ENCODE results near the gene PTPRN2. TPM values are rescaled to one million over a fixed set of nuclear protein-coding genes. Genes with fewer than 3 reads are reported as not detected.

PTPRN2 gene
- total RNA-seq, 1 experiment from 2014 or later = 2.1 TPM

DNA sequence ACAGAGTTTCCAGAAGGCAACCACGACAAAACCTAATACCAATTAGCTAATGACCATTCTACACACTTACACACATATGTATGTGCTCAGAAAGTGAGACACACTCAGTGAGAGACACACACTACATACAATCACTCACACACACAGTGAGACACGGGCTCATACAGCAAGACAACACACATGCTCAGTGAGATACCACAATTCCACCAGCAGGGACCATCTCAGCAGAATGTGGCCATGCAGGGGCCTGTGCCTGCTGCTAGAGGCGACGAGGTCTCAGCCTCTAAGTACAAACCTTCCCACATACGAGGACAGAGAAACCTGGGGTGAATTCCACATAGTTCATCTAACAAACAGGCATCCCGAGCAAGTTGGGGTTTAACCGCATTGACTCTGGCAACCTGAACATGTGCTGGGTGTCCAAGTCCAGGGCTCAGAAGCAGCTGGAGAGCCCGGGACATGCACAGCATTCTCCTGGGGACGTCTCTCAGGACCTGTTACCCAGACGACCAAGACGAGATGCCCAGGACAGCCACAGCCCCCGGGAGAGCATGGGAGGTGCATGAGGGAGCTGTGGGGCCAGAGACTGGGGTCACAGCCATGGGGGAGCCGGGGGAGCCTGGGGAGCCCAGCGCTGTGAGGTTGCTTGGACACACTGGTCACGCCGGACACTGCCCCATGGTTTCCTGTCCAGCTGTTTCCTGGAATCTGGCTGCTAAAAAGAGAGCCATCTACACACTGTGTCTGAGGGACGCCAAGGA is 523.6 kb downstream of the PTPRN2 start (continued):
- TF ChIP-seq EZH2phosphoT487 (IDR thresholded peaks at IDR 0.05; ENCODE audit: borderline replicate concordance) = no peak
- no peak for TF ChIP-seq ELF1 (IDR thresholded peaks at IDR 0.05; ENCODE audit: borderline replicate concordance, low read depth)
- TF ChIP-seq SRF (IDR thresholded peaks at IDR 0.05; ENCODE audit: low read depth) = no peak
- no peak for TF ChIP-seq ZNF274 (IDR thresholded peaks at IDR 0.05; ENCODE audit: low read depth, low read length)
- TF ChIP-seq POLR2AphosphoS5 (IDR thresholded peaks at IDR 0.05; ENCODE audit: low read depth, low read length) = no peak
- no peak for TF ChIP-seq SIN3A (IDR thresholded peaks at IDR 0.05; ENCODE audit: low read depth)
- TF ChIP-seq JUND (IDR thresholded peaks at IDR 0.05) = no peak
- TF ChIP-seq POLR2A (IDR thresholded peaks at IDR 0.05; ENCODE audit: borderline replicate concordance, extremely low read depth, insufficient read depth, insufficient read length) = no peak

DNA sequence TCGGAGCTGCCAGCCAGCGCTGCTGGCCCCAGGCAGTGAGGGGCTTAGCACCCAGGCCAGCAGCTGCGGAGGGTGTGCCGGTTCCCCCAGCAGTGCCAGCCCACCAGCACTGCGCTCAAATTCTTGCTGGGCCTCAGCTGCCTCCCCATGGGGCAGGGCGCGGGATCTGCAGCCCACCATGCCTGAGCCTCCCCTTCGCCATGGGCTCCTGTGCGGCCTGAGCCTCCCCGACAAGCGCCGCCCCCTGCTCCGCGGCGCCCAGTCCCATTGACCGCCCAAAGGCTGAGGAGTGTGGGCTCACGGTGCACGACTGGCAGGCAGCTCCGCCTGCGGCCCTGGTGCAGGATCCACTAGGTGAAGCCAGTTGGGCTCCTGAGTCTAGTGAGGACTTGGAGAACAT is 525.0 kb downstream of the PTPRN2 start:
- H3K27ac ChIP-seq (ENCODE audit: low read depth, low read length) = no peak overlapping the region
- H3K4me3 ChIP-seq (replicated peaks in 1 of 2; ENCODE audit: low read depth in 1 of 2, low read length in 2 of 2) = no peak overlapping the region
- H3K79me2 ChIP-seq (ENCODE audit: insufficient read depth, low read length) = no peaks in the 10 kb centered on the region
- no peak overlapping the region for H3K4me2 ChIP-seq (ENCODE audit: low read length)
- H3K9me3 ChIP-seq (ENCODE audit: control insufficient read depth in 1 of 2, insufficient read depth in 1 of 2, low read depth in 1 of 2, low read length in 2 of 2) = no peaks in the 10 kb centered on the region; a peak in 1 of 4 replicates
- no peaks in the 10 kb centered on the region for H4K20me1 ChIP-seq (ENCODE audit: insufficient read depth)
- H3K9me2 ChIP-seq (ENCODE audit: insufficient read depth) = no peaks in the 10 kb centered on the region
- TF ChIP-seq, protein P1, sequence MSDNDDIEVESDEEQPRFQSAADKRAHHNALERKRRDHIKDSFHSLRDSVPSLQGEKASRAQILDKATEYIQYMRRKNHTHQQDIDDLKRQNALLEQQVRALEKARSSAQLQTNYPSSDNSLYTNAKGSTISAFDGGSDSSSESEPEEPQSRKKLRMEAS (IDR thresholded peaks at IDR 0.05) = no peak
- TF ChIP-seq TCF7L2 (IDR thresholded peaks at IDR 0.05; ENCODE audit: borderline replicate concordance, extremely low read depth, insufficient read depth, insufficient read length) (no peak), ZNF274 (IDR thresholded peaks at IDR 0.05; ENCODE audit: low read depth, low read length) (no peak), RAD21 (IDR thresholded peaks at IDR 0.05; ENCODE audit: low read depth) (no peak), SP1 (IDR thresholded peaks at IDR 0.05; ENCODE audit: low read depth) (no peak), EGR1 (IDR thresholded peaks at IDR 0.05; ENCODE audit: low read depth) (no peak), JUND (IDR thresholded peaks at IDR 0.05) (no peak), EZH2phosphoT487 (IDR thresholded peaks at IDR 0.05; ENCODE audit: borderline replicate concordance) (no peak), ELF1 (IDR thresholded peaks at IDR 0.05; ENCODE audit: borderline replicate concordance, low read depth) (no peak), SIN3A (IDR thresholded peaks at IDR 0.05; ENCODE audit: low read depth) (no peak)
- TF ChIP-seq, protein P2, sequence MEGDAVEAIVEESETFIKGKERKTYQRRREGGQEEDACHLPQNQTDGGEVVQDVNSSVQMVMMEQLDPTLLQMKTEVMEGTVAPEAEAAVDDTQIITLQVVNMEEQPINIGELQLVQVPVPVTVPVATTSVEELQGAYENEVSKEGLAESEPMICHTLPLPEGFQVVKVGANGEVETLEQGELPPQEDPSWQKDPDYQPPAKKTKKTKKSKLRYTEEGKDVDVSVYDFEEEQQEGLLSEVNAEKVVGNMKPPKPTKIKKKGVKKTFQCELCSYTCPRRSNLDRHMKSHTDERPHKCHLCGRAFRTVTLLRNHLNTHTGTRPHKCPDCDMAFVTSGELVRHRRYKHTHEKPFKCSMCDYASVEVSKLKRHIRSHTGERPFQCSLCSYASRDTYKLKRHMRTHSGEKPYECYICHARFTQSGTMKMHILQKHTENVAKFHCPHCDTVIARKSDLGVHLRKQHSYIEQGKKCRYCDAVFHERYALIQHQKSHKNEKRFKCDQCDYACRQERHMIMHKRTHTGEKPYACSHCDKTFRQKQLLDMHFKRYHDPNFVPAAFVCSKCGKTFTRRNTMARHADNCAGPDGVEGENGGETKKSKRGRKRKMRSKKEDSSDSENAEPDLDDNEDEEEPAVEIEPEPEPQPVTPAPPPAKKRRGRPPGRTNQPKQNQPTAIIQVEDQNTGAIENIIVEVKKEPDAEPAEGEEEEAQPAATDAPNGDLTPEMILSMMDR (IDR thresholded peaks at IDR 0.05 in 2 of 3, conservative IDR thresholded peaks at IDR 0.05 in 1 of 3; ENCODE audit: borderline replicate concordance in 1 of 3, insufficient read depth in 1 of 3, low read depth in 2 of 3, low read length in 2 of 3) = no peak
- TF ChIP-seq, protein P3, sequence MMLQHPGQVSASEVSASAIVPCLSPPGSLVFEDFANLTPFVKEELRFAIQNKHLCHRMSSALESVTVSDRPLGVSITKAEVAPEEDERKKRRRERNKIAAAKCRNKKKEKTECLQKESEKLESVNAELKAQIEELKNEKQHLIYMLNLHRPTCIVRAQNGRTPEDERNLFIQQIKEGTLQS (IDR thresholded peaks at IDR 0.05) = no peak
- H3K4me1 ChIP-seq (ENCODE audit: control insufficient read depth in 1 of 2, insufficient read depth in 2 of 2, low read length in 2 of 2) = no peaks in the 10 kb centered on the region
- intact Hi-C loops (cut with micrococcal nuclease) = no loop called here
- CTCF ChIA-PET = no interaction called here
- DNase-seq (ENCODE audit: low read depth, low spot score) (no peak), ATAC-seq (no peak)
- 0 out of 2 replicates have a peak, but pooled peaks cover 3% of the 10 kb centered on the region for H3K27me3 ChIP-seq (ENCODE audit: insufficient read depth, low read length)
- no peak overlapping the region for H2AFZ ChIP-seq (ENCODE audit: low read depth, low read length, poor library complexity, severe bottlenecking)
- RAD21 ChIA-PET (ENCODE audit: low non-redundant PET in 1 of 2, low total read pairs in 2 of 2, uncharacterized antibody in 2 of 2, unreplicated experiment in 2 of 2) = no interaction called here
- POLR2A ChIA-PET = no interaction called here
- no peak overlapping the region for H3K9ac ChIP-seq (ENCODE audit: low read length)
- no TSS peak for BruUV-seq (replicated peaks)
- H3K36me3 ChIP-seq (ENCODE audit: control insufficient read depth in 1 of 2, insufficient read depth in 2 of 2, low read length in 2 of 2) = no peaks in the 10 kb centered on the region
